HEK293T (cell line): ENCODE measurements around the gene THSD8.

Source experiments
- ARNT ChIP-seq: fragments of 450-650 bp; IDR thresholded peaks from 2 replicates; pipeline ENCODE4 v1.6.1; 2017; ENCODE audit warnings: mild to moderate bottlenecking
- BHLHE40 ChIP-seq: fragments of 450-650 bp; IDR thresholded peaks from 2 replicates; pipeline ENCODE4 v1.6.1; 2016; ENCODE audit warnings: mild to moderate bottlenecking, moderate library complexity, borderline replicate concordance
- FOXA1 ChIP-seq: fragments of 450-650 bp; IDR thresholded peaks from 2 replicates; pipeline ENCODE4 v1.6.1; 2016; ENCODE audit warnings: mild to moderate bottlenecking
- LEF1 ChIP-seq: fragments of 450-650 bp; IDR thresholded peaks from 2 replicates; pipeline ENCODE4 v1.6.1; 2017; ENCODE audit warnings: mild to moderate bottlenecking, borderline replicate concordance
- NFRKB ChIP-seq: fragments of 450-650 bp; IDR thresholded peaks from 2 replicates; pipeline ENCODE4 v1.6.1; 2016; ENCODE audit warnings: mild to moderate bottlenecking, moderate library complexity
- SP1 ChIP-seq: fragments of 450-650 bp; IDR thresholded peaks from 2 replicates; pipeline ENCODE4 v1.6.1; 2017
- SUZ12 ChIP-seq: fragments of 450-650 bp; IDR thresholded peaks from 2 replicates; pipeline ENCODE4 v1.6.1; 2016; ENCODE audit warnings: mild to moderate bottlenecking

DNA sequence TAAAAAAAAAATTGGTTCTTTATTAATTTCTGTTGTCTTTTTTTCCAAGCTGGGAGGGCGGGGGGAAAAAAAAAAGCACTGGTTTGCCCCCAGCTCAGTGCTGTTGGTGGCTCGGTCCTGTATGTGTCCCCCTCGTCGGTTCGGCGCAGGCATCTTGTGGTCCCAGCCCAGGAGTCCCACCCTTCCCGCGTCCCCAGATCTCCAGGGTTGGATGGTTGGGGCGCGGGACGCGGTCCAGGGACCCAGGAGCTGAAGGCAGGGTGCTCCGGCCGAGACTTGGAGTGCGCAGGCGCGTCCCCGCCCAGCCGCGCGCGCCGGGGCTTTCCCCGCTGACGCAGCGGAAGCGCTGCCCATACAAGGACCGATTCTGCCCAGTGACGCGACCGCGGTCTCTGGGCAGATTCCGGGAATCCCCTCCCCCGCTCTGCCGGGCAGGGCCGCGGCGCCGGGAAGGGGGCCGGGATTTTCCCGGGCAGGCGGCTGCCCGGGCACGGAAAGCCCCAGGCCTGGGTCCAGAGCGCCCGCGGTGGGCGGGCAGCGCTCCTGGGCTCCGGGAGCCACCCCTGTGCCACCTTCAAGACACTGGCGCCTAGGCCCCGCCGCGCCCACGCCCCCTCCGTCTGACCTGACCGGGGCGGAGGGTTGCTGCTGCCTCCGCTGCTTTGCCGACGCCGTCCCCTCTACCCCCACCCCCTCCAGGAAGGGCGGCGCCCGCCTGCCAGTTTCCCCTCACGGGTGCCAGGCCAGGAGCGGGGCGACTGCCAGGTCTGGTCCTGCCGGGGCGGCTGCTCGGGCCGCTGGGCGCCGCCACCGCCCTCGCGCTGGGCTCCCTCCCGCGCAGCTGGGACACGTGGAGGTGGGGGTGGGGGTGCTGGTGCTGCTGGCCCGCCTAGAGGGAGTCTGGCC lies 8.3 kb upstream of the THSD8 start:
- no peak for TF ChIP-seq SP1
- TF ChIP-seq SUZ12: no peak
- TF ChIP-seq LEF1: no peak
- no peak for TF ChIP-seq NFRKB
- TF ChIP-seq FOXA1: no peak
- TF ChIP-seq ARNT: no peak
- TF ChIP-seq BHLHE40: no peak
